NCI-H2081 treated with DMSO at 0.1 percent for 48 hours (cell line): Measurements from ENCODE around the gene MAEA.

Source experiments
- DNase-seq: peaks from one replicate; lab custom pipeline; 2025; lab: John Stamatoyannopoulos, UW

Gene MAEA

DNA sequence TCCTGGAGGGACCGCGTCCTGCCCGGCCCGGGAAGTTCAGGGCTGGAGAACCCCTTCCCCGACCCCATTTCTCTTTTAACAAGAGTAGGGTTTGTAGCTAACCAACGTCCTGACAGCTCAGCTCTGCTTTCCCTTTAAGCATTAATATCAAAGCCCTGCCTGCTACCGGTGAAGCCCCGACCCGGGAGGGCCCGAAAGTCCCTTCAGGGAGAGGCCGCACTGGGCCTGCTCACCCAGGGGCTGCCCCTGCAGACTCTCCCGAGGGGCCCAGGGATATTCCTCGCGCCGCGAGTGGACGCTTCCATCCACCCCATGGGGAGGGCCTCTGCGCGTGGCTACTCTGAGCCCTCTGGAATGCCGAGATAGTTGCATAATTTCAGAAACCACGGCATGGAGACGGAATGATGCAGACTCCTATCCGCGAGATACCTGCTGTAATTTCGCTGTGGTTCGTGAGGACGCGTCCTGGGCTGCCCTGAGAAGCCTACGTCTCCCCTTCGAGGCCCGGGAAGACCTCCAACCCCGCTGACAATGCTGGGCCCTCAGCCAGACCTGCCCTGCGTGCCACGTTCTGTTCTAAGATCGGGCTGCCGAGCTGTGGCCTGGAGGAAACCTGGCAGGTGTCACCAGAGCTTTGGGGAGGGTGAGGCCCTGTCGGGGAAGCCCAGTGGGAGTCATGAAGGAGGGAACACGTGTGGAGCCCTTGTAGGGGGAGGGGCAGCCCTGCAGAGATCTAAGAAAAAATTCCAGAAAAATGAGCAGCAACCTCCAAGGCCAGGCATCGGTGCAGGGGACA lies 39.8 kb upstream of the MAEA start:
- no peak for DNase-seq

DNA sequence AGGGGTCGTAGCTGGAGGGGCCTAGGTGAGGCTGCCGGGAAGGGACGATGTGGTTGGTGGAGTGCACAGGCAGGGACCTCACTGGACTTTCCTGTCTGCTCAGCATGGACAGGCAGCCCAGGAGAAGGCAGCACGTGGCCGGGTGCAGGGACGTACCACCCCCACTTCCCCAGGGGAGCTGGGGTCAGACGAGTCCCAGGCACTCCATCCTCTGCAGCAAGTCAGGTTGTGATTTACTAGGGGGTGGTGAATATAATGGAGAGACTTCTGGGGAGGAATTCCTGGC lies 39.2 kb upstream of the MAEA start:
- no peak for DNase-seq

DNA sequence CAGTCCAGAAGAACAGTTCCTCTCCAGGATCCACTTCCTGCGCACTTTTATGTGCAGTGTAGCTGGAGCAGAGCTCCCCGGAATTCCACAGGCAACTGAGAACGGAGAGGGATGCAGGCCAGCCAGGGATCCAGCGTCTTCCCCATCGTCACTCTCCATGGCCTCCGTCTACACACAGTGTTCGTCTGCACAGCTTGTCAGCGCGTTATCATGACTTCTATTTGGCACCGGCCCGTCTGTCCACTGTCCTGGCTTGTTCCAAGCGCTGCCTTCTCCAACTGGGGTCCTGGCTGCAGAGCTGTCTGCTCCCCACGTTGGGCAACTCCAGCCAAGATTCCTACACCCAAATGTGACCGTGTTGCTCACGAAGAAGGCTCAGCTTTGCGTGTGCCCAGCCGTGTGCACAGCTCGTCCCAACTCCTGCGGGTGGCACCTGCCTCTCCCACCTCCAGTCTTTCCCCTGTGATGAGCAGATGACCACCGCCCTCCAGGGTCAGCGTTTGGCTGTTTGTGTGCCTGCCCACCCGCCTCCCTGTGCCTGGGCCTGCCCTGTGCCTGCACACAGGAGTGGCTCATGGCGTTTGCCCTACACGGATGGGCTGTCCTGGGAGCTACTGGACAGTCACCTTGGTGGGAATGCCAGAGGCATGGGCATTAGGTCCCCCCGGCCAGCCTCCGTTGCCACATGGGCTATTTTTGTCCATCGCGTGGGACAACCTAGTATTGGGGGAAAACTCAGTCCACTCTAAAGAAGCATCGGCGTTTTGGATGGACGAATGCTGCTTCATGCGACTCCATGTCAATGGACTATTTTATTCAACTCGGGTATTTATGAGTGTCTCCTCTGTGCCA lies 38.5 kb upstream of the MAEA start:
- DNase-seq = no peak

DNA sequence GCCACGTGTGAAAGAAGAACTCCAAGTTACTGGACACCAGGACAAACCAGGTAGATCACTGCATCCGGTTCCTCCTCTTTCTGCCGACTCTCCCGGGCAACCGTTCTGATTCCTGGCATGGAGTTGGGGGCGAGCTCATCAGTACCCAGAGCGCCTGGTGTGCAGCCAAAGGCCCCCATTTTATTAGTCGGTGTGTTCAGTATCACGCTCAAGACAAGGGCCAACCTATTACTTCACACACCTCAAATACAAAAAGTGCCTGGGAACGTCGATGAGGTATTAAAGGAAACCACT lies 38.0 kb upstream of the MAEA start:
- DNase-seq = no peak

DNA sequence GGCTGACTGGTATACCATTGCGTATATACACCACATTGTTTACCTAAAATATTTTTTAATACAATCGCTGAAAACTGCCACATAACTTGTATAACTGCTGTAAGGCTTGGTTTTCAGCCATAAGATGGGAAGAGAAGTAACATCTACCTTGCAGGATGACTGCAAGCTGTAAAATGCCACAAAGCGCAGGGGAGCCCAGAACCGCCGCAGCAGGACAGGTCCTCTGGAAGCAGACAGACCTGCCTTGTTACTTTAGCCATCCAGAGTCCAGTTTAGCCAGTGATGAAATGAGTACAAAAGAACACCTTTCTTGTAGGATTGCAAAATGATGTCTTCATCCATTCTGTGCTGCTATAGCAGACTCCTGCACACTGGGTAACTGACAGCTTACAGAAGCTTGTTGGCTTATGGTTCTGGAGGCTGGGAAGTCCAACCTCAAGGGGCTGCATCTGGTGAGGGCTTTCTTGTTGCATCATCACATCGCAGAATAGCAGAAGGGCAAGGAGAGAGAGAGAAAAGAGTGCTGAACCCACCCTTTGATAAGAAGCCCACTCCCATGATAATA lies 36.7 kb upstream of the MAEA start:
- no peak for DNase-seq

DNA sequence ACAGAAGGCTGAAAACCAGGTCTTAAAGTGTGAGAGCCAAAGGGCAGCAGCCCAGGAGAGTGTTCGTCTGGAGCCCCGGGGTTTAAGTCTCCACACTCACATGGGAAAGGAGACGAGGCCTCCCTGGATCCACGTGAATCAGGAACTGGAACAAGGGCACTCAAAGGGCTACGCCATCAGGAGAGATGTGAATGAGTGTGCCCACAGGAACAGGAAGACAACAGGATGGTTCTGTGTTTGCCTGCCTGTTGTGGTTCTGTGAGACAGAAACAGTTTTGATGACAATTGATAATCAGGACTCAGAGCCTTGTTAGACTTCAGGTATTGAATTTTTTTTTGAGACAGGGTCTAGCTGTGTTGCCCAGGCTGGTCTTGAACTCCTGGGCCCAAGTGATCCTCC lies 35.9 kb upstream of the MAEA start:
- DNase-seq = no peak

DNA sequence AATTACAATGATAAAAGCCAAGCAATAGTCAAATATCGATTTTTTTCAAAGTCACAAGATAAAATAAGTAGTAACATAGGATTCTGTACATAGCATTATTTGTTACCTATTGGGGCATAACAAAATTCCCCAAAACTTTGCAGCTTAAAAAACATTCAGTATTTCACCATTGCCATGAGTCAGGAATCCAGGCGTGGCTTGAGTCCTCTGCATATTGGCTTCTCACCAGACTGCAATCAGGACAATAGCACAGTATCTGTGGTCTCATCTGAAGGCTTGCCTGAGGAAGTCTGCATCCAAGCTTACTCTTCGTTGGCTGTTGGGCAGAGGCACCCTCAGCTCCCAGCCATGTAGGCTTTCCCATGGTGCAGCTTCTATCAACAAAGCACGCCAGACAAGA lies 34.5 kb upstream of the MAEA start:
- DNase-seq = no peak

DNA sequence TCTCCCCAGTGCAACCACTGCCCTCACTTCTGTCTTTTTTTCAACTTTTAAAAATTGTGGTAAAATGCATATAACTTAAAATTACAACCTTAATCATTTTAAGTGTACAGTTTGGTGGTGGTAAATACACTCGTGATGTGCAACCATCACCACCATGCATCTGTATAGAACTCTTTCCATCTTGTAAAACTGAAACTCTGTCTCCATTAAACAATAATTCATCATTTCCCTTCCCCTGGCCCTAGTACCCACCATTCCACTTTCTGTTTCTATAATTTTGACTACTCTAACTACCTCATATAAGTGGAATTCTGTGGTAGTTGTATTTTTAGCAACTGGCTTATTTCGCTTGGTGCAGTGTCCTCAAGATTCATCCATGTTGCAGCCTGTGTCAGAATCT lies 34.0 kb upstream of the MAEA start:
- no peak for DNase-seq

DNA sequence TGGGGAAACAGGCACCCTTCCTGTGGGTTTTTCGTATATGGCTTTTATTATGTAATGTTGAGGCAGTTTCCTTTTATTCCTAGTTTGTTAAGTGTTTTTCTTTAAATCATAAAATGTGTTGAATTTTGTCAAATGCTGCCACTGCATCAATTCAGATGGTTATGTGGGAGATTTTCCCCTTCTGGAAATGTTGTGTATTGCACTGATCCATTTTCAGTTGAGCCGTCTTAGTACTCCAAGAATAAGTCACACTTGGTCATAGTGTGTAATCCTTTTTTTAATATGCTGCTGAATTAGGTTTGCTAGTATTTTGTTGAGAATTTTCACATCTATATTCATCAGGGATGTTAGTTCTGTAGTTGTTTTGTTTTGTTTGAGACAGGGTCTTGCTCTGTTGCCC lies 31.2 kb upstream of the MAEA start:
- DNase-seq = no peak

DNA sequence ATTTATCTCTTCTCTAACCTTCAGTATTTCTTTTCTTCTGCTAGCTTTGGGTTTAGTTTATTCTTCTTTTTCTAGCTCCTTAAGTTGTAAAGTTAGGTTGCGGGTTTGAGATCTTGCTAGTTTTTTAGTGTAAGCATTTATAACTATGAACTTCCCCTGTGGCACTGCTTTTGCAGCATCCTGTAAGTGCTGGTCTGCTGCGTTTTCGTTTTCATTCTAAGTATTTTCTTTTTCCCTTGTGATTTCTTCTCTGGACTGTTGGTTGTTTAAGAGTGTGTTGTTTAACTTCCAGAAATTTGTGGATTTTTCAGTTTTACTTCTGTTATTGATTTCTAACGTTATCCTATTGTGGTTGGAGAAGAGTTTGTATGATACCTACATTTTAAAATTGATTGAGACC lies 29.7 kb upstream of the MAEA start:
- no peak for DNase-seq

DNA sequence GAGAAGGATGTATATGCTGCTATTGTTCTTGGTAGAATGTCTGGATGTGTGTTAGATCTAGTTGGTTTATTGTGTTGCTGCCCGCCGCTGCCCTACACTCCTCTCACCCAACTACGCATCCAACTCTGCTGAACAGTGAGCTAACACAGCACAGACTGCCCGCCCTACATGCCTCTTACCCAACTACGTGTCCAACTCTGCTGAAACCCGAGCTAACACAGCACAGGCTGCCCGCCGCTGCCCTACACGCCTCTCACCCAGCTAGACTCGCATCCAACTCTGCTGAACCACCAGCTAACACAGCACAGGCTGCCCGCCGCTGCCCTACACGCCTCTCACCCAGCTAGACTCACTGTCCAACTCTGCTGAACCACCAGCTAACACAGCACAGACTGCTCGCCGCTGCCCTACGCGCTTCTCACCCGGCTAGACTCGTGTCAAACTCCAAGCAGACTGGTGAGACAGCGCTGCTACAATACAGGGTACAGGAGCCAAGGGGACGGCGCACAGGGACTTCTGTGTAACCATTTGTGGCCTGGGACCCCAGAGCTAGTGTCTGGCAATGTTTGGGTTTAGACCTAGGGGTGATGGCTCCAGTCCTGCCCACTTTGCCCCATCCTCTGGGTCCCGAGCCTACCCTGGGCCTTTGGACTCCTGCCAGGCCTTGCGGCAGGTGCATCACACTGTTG lies 29.1 kb upstream of the MAEA start:
- no peak for DNase-seq

DNA sequence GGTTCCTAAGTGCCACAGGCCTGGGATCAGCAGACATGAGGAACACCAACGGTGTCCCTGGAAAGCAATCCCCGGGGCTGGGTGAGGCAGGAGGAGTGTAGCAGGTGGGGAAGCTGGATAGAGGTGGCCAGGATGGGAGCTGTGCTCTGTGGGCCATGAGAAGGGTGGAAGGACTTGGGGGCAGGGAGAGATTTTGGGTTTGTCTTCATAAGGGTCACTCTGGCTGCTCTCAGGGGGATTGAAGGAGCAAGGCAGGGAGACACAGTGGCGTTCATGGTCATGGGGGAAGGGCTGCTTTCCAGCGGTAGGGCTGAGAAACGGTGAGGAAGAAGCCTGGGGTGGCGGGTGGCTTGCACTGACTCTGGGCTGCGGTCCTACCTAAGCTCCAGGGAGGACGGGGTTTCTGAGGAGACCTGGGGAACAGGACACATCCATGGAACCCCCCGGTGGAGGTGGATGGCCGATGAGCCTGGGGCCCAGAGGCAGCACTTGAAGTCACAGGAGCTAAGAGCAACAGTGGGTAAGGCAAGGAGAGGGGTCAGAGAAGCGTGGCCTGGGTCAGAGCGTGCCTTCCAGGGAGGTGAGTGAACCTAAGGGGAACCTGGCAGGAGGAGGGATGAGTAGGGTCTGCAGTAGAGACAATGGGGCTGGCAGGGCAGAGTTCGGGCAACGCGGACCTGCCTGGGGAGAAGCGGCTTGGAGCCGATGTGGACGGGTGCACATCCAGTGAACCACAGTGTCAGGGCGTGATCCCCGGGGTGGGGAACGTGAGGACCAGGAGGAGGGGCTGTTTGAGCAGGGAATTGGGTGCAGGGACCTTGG lies 28.4 kb upstream of the MAEA start:
- DNase-seq = no peak

DNA sequence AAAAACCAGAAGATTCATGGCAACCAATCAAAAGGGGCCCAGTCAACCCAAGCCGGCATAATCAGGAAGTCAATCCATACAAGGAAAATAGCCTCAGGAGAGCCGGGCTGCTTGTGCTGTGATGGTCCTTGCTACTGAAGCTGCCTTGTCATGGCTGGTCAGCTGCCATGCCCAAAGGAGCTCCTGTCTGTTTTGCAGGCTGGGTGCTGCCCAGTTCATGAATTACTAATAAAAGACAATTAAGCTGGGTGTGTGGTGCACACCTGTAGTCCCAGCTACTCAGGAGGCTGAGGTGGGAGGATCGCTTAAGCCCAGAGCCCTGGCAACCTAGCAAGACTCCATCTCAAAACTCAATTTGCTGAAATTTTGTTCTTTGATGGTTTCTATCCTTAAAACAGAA lies 24.7 kb upstream of the MAEA start:
- no peak for DNase-seq

DNA sequence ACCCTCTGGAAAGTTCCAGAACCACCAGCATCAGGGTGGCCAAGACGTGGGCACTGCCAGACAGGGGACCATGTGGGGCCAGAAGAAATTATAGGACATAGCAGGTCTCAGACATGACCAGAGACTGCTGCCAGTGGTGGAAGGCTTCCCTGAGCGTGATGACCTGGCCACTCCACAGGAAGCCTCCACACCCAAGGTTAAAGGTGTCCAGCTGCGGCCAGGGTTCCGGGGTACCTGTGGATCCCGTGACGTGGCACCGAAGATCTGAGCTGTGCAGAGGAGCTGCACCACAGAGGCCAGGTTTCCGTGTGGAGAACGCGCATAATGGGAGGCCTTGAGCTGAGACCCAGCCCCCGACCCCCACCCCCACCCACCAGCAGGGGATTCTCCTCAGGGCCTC lies 24.3 kb upstream of the MAEA start:
- no peak for DNase-seq

DNA sequence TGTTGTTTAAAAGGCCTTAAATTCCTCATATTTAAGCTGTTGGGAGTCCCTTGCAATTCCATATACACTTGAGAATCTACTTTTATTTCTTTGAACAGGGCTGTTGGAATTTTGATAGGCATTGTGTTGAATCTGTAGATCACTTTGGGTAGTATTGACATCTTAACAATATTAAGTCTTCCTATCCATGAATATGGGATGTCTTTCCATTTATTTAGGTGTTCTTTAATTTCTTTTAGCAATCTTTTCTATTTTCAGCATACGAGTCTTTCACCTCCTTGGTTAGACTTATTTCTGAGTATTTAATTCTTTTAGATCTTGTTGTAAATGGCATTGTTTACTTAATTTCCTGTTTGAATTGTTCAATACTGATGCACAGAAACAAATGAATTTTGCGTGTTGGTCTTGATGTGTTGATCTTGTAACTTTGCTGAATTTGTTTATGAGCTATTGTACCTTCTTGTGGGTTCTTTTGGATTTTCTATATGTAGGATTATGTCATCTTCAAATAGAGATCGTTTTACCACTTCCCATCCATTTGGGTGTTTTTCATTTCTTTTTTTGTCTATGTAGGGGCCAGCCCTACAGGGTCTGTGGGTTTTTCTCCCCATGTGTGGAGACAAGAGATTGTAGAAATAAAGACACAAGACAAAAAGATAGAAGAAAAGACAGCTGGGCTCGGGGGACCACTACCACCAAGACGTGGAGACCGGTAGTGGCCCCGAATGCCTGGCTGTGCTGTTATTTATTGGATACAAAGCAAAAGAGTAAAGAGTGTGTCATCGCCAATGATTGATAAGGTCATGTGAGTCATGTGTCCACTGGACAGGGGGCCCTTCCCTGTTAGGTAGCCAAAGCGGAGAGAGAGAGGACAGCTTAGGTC lies 22.6 kb upstream of the MAEA start:
- no peak for DNase-seq

DNA sequence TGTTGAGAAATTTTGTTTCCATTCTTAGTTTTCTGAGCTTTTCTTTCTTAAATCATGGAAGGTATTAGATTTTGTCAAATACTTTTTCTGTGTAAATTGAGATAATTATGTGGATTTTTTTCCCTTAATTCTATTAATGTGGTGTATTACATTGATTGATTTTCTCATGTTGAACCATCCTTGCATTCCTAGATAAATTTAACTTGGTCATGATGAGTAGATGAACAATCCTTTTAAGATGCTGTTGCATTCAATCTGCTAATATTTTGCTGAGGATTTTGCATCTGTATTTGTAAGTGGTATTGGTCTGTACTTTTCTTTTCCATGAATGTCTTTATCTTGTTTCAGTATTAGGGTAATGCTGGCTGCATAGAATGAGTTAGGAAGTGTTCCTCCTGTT lies 20.5 kb upstream of the MAEA start:
- no peak for DNase-seq

DNA sequence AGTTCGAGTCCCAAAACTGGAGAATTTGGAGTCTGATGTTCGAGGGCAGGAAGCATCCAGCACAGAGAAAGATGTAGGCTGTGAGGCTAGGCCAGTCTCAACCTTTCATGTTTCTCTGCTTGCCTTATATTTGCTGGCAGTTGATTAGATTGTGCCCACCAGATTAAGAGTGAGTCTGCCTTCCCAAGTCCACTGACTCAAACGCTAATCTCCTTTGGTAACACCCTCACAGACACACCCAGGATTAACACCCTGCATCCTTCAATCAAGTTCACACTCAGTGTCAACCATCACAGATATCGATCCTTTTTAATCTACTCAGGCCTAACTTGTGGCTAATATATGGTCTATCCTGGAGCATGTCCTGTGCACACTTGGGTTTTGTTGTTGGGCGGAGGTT lies 18.0 kb upstream of the MAEA start:
- DNase-seq = no peak

DNA sequence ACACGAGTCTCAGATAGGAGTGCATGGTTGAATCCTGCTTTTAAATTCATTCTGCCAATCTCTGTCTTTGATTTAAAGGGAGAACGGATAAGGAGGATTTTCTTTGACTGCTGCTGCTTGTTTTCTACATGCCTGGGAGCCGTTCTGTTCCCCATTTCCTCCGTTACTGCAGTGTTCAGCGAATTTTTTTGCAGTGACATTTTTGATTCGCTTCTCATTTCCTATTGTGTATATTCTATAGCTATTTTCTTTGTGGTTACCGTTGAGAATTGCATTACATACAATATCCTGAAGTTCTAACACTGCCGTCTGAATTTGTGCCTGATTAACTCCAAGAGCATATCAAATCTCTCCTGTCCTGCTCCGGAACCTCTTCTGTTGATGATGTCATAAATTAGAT lies 14.8 kb upstream of the MAEA start:
- no peak for DNase-seq

DNA sequence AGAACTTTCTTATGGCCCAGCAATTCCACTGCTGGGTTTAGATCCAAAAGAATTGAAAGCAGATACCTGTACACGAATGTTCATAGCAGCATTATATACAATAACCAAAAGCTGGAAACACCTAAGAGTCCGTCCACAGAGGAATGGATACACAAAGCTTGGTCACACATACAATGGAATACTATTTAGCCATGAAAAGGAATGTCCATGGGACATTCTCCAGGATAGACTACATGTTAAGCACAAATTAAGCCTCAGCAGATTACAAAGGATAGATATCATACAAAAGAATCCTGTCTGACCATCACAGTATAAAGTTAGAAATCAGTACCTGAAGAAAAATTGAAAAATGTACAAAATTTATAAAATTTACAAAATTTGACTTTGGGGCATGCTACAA lies 12.7 kb upstream of the MAEA start:
- DNase-seq = no peak

DNA sequence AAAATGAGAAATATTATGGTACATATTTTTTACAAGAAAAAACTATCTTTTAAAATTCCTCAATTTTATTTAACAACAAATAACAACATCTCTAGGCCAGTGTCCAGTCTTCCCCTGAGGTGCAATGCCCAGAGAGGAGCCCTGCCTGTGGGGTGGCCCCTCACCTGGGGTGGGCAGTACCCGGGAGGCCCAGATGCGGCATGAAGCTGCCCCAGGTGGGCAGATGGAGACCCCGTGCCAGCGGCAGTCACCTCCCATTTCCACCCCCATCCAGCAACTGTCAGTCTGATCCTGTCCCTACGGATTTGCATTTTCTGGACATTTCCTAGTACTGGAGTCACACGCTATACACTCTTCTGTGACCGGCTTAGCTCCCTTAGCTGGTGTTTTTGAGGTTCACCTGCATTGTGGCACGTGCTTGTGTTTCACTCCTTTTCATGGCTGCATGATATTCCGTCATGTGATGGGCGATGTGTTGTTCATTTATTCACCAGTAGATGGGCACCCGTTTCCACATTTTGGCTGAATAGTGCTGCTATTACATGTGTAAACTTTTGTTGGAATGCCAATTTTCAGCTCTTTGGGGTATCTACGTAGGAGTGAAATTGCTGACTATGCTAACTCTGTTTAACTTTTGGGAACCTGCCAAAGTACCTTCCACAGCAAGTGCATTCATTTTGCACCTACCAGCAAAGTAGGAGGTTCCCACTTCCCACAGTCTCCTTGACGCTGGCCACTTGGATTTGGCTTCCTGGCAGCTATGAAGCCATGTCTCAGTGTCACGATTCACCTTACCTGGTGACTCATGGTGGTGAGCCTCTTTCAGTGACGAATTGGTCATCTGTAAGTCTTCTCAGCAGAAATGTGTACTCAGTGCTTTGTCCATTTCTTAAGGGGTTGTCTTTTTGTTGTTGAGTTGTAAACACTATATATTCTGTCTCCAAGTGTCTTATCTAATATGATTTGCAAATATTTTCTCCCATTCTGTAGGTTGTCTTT lies 11.7 kb upstream of the MAEA start:
- DNase-seq = no peak
